Mucosa of stomach (tissue), 1 donor: ENCODE data around the gene KCNA3.
"Not testable (repeated sequence)": the region's sequence is repeated elsewhere in the genome, so short reads cannot be mapped to it uniquely, and the experiment has no call there.

Experiments
- H3K27me3 ChIP-seq: one replicate; pipeline ENCODE4 v1.7.0; 2013; ENCODE audit warnings: mild to moderate bottlenecking, low read length; ENCODE audit not compliant: control insufficient read depth, insufficient read depth
- H3K36me3 ChIP-seq: one replicate; pipeline ENCODE4 v1.7.0; 2013; ENCODE audit warnings: low read length; ENCODE audit not compliant: control insufficient read depth, insufficient read depth
- H3K4me1 ChIP-seq: one replicate; pipeline ENCODE4 v1.7.0; 2013; ENCODE audit warnings: mild to moderate bottlenecking, low read length; ENCODE audit not compliant: control insufficient read depth, insufficient read depth
- H3K4me3 ChIP-seq: one replicate; pipeline ENCODE4 v1.7.0; 2013; ENCODE audit warnings: low read length
- H3K9ac ChIP-seq: one replicate; pipeline ENCODE4 v1.7.0; 2013; ENCODE audit warnings: mild to moderate bottlenecking, low read length, moderate library complexity
- H3K9me3 ChIP-seq: one replicate; pipeline ENCODE4 v1.7.0; 2013; ENCODE audit warnings: mild to moderate bottlenecking, low read length, moderate library complexity; ENCODE audit not compliant: control insufficient read depth
- donor health status: Pancreatic carcinoma.

The KCNA3 gene

DNA sequence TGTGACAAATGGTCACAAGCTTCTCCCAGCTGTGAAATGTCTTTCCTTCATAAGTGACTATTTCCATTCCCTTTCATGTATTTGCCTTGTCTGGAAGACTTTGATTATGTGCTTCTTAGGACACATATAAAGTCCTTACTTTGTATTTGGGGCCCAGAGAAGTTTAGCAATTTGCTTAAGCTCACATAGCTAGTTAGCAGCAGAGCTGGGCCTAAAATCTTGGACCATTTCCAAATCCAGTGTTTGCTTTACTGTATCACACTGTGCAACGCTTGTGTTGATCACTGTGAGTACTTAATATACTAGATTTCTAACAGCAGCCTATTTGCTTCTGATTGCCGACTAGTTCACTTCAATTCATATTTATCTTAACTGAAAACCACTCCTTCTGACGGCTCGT, 2.2 kb upstream of the KCNA3 start:
- no peaks in the 10 kb centered on the region for H3K9me3 ChIP-seq
- no peak overlapping the region for H3K9ac ChIP-seq
- no peak overlapping the region for H3K4me3 ChIP-seq
- H3K4me1 ChIP-seq = no peaks in the 10 kb centered on the region
- no peaks in the 10 kb centered on the region for H3K36me3 ChIP-seq
- H3K27me3 ChIP-seq = peaks cover 59% of the 10 kb centered on the region

DNA sequence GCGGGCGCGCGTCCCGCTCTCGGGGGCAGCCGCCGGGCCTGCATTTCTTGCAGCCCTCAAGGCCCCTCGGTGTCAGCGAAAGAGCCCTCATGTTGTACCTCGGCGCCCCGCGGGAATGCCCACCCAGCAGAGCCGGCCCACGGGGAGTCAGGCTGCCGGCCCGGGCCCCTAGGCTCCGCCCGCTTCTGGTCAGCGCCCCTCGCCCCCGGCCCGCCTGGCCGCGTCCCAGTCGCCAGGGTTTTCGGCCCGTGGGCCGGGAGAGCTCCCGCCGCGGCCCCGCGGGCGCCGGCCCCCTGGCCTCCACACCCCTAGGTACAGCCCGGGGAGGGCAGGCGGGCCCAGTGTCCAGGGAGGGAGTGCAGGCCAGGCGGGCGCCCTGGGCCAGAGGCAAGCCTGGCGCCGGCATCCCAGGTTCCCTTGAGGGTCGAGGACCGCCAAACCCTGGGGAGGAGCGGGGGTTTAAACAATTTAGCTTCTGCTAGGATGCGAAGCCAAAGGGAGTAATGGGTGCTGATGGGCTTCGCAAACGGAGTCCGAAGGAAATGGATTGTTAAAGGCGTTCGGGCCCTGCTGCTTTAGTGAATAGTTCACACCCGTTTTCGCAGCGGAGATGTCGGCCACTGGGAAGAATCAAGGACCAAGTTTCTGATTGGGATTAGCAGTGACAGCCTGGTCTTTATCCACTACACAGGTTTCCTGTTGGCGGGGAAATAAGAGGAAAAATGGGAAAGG, 486 bp upstream of the KCNA3 start:
- H3K4me1 ChIP-seq = no peaks in the 10 kb centered on the region
- peaks cover 55% of the 10 kb centered on the region for H3K27me3 ChIP-seq
- H3K9me3 ChIP-seq = no peaks in the 10 kb centered on the region
- no peak overlapping the region for H3K4me3 ChIP-seq
- no peaks in the 10 kb centered on the region for H3K36me3 ChIP-seq
- no peak overlapping the region for H3K9ac ChIP-seq

DNA sequence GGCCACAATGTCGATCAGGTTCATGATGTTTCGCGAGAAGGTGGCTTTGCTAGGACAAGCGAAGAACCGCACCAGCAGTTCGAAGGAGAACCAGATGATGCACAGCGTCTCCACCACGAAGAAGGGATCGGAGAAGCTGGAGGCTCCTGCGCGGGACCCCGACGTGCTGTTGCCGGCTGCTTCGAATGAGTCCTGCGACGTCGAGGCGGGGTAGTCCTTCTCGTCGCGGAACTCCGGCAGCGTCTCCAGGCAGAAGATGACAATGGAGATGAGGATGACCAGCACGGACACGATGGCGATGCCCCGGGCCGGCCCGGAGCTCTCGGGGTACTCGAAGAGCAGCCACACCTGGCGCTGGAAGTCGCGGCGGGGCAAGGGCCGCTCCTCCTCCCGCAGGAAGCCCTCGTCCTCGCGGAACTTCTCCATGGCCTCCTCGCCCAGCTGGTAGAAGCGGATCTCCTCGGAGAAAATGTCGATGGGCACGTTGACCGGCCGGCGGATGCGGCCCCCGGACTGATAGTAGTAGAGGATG, 869 bp downstream of the KCNA3 start:
- Histone ChIP-seq H3K9me3 (no peaks in the 10 kb centered on the region), H3K9ac (peak overlapping the region; percentile 14), H3K27me3 (peaks cover 55% of the 10 kb centered on the region), H3K36me3 (no peaks in the 10 kb centered on the region), H3K4me3 (no peak overlapping the region), H3K4me1 (no peaks in the 10 kb centered on the region)

DNA sequence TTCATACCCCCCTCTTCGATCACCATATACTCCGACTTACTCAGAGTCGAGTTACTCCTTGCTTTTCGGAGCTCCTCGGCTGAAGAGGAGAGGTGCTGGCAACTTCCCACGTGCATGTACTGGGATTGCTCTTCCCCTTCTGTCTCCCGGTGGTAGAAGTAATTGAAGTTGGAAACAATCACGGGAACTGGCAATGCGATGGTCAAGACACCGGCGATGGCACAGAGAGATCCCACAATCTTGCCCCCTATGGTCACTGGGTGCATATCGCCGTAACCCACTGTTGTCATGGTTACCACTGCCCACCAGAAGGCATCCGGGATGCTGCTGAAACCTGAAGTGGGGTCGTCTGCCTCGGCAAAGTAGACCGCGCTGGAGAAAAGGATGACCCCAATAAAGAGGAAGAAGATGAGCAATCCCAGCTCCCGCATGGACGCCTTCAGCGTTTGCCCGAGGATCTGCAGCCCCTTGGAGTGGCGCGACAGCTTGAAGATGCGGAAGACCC, 1.5 kb downstream of the KCNA3 start:
- no peaks in the 10 kb centered on the region for H3K36me3 ChIP-seq
- no peaks in the 10 kb centered on the region for H3K4me1 ChIP-seq
- H3K4me3 ChIP-seq = no peak overlapping the region
- H3K27me3 ChIP-seq = peaks cover 55% of the 10 kb centered on the region
- peak overlapping the region; percentile 14 for H3K9ac ChIP-seq
- H3K9me3 ChIP-seq = no peaks in the 10 kb centered on the region

DNA sequence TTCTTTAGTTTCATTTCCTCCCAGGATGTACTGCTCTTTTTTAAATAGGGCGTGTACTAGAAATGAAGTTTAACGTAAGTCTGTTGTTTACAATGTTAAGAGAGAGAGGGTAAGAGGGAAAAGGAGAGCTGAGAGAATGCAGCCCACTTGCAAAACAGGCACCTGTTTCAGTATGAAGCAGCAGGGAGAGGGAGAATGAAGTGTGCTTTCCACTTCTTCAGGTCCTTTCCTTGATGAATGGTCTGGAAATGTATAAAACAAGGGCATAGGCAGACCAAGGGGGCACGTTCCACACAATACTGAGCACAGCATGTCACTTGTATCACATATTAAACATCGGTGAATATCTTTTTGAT, 2.0 kb downstream of the KCNA3 start:
- no peaks in the 10 kb centered on the region for H3K4me1 ChIP-seq
- no peaks in the 10 kb centered on the region for H3K9me3 ChIP-seq
- H3K27me3 ChIP-seq = peaks cover 55% of the 10 kb centered on the region
- no peaks in the 10 kb centered on the region for H3K36me3 ChIP-seq
- no peak overlapping the region for H3K9ac ChIP-seq
- H3K4me3 ChIP-seq = no peak overlapping the region

DNA sequence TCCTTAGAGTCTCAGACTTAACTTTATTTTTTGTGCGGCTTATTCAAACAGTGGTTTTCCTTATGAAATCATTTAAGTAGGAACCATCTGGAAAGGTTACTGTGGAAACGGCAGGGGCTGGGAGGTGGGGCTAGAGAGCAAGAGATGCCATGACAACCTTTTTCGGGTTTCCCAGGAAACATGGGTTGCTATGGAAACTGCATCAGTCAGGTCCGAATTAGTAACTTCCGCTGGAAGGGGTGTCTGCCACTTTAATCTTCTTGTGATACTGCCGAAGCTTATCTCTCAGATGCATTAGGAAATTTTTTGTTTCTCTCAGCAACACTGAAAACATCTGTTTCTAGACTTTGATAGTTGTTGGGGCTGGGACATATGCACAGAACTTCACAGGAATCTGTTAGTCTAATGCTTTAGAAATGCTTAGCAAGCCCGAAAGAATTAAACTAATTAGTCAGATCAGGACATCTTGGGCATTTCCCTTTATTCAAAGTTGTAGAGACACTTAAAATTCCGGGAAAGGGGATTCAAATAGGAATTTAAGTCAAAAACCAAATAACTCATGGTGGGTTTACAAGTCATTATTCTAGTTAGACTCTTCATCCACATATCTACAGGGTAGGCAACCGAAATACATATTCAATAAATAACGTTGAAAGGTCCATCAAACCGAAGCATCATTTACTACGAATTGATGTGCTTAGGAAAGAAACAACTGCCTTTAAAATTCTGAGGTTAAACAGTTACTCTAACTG, 2.6 kb downstream of the KCNA3 start:
- H3K36me3 ChIP-seq = no peaks in the 10 kb centered on the region
- H3K9me3 ChIP-seq = no peaks in the 10 kb centered on the region
- H3K27me3 ChIP-seq = peaks cover 50% of the 10 kb centered on the region
- no peak overlapping the region for H3K9ac ChIP-seq
- no peak overlapping the region for H3K4me3 ChIP-seq
- no peaks in the 10 kb centered on the region for H3K4me1 ChIP-seq

DNA sequence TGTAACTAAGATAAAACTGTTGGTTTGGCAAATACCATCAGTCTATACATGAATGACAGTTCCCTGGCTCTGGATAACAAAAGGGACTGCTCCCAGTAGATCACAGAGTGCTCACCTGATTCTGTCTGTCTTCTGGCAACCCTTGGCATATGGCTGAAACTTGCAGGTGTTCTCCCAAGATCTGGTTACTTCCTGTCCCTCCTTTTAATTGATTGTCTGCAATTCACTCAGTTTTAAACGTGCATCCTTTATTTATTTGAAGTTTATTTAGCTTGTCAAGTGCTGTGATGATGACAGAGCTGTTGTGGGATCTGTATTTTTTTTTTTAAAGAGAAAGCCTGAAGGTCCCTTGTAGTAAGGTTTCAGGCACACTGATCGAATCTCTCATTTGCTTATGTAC, 3.4 kb downstream of the KCNA3 start:
- no peaks in the 10 kb centered on the region for H3K36me3 ChIP-seq
- no peak overlapping the region for H3K9ac ChIP-seq
- no peak overlapping the region for H3K4me3 ChIP-seq
- H3K27me3 ChIP-seq = peaks cover 44% of the 10 kb centered on the region
- H3K9me3 ChIP-seq = no peaks in the 10 kb centered on the region
- H3K4me1 ChIP-seq = no peaks in the 10 kb centered on the region

DNA sequence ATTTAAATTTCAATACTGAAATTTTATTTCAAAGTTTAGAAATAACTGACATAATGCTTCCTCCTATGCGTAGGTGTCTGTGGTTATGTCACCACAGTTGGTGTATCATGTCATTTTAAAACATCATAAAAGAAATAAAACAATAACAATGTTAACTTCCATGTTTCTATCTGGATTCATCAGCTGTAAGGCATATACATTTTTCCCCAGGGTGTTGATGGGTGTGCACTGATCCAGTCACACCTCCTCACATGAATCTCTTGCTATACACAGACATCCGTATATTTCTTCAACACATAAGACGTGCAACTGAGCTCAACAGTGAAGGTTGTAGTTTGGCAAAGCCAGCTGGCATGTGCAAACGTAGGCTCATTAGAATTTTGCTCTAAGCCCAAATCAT, 6.2 kb downstream of the KCNA3 start:
- Histone ChIP-seq H3K9ac (no peak overlapping the region), H3K4me3 (no peak overlapping the region), H3K9me3 (no peaks in the 10 kb centered on the region), H3K36me3 (no peaks in the 10 kb centered on the region), H3K27me3 (peaks cover 16% of the 10 kb centered on the region), H3K4me1 (no peaks in the 10 kb centered on the region)

DNA sequence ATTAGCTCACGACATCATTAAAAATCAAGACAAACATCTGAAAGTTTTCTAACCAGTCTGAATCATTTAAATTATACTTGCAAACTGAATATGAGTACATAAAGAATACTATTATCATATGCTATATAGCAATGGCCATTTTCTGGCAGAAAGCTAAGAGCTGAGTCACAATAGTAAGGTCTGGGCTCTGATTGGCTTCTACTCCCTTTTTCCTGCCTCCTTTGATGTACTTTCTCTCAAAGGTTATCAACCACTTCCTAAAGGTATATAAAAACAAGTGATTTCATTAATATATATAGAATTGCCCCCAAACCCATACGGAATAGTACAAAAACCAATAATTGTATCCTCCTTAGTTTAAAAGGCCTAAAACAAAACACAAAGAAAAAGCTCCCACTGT, 7.0 kb downstream of the KCNA3 start:
- Histone ChIP-seq H3K9ac (no peak overlapping the region), H3K36me3 (no peaks in the 10 kb centered on the region), H3K9me3 (no peaks in the 10 kb centered on the region), H3K4me3 (no peak overlapping the region), H3K27me3 (peaks cover 8% of the 10 kb centered on the region), H3K4me1 (no peaks in the 10 kb centered on the region)

DNA sequence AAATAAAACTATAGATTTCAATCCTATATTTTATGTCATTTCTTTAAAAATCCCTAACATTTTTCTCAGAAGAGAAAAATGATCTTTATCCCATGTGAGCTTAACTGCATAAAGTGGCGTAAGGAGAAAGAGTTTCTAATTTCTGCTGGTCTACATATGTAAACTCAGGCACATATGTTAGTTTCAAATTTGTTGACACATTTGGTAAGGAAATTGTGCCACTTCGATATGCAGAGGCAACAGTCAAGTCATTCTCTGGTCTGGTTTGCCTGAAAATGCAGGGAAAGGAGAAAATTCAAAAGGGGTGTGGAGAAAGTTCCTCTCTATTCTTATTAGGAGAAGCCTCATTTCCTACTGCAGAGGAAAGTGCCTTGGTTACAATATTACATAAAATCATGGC, 11.5 kb downstream of the KCNA3 start:
- Histone ChIP-seq H3K4me3 (no peak overlapping the region), H3K4me1 (no peaks in the 10 kb centered on the region), H3K9ac (no peak overlapping the region), H3K9me3 (no peaks in the 10 kb centered on the region), H3K27me3 (no peaks in the 10 kb centered on the region), H3K36me3 (no peaks in the 10 kb centered on the region)

DNA sequence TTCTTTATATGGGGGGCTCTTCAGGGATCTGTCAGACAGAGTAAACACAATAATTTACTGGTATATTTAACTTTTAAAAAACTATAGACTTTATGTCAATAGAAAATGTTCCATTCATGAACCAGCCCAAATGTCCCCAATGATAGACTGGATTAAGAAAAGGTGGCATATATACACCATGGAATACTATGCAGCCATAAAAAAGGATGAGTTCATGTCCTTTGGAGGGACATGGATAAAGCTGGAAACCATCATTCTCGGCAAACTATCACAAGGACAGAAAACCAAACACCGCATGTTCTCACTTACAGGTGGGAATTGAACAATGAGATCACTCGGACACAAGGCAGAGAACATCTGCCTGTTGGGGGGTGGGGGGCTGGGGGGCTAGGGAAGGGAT, 15.2 kb downstream of the KCNA3 start:
- H3K36me3 ChIP-seq, H3K4me3 ChIP-seq, H3K9me3 ChIP-seq, H3K27me3 ChIP-seq, H3K9ac ChIP-seq, H3K4me1 ChIP-seq: not testable (repeated sequence)

DNA sequence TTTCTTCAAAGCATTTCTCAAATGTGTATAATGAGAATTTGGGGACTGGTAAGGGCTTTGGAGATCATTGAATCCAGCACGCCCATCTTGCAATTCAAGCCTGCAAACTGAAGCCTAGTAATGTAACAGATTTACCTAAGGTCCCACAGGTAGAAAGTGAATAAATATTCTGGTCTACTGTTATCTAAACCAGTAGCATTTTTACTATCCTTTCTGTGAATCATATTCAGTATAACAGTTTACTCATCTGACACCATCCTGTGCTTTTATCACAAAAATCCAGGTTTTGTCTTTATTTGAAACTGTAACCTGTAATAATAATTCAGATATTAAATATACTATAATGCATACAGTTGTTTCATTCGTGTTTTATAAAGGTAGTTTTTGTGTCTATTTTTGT, 17.4 kb downstream of the KCNA3 start:
- H3K27me3 ChIP-seq = no peaks in the 10 kb centered on the region
- H3K36me3 ChIP-seq = no peaks in the 10 kb centered on the region
- H3K4me3 ChIP-seq = no peak overlapping the region
- H3K9me3 ChIP-seq = no peaks in the 10 kb centered on the region
- no peaks in the 10 kb centered on the region for H3K4me1 ChIP-seq
- H3K9ac ChIP-seq = no peak overlapping the region
